OCI-LY3 (cell line): ENCODE measurements around the gene PRPF38A.

Source experiments
- EZH2phosphoT487 ChIP-seq: fragments of 200-600 bp; shearing (Covaris generic); IDR thresholded peaks from 2 replicates; pipeline ENCODE4 v1.6.1; 2018; ENCODE audit warnings: antibody characterized with exemption, mixed run types, low read depth
- TF ChIP-seq, protein P1 (sequence below): fragments of 200-600, 300-600 bp; sonication (generic); IDR thresholded peaks from 2 replicates; pipeline ENCODE4 v1.5.1; 2014; ENCODE audit warnings: antibody characterized with exemption, low read length, low read depth

DNA sequence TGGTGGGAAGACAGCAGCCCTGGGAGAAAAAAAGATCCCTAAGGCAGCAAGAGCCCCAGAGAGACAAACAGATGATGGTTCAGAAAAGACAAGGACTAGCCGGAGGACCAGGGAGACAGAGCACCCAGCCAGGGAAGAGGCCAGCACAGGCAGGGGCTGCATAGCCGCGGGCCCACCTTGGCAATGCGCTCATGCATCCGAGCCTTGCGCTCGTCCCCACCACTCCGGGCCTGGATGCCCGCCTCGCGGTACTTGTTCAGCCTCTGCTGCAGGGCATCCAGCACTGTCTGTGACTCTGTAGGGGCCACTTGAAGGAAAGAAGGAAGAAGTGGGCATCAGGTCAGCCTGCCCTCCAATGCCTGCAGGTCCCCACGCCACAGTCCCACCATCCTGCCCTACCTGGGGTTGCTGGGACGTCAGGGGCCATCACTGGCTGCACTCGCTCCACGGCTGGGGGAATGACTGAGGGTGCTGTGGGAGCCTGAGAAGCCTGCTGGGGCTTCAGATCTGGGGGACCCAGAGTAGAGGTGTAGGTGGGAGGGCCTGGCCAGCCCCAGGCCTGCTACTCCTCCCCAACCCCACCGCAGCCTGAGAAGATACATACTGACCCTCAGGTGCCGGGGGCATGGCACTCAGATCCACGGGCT, 45.4 kb upstream of the PRPF38A start:
- TF ChIP-seq, protein P1, sequence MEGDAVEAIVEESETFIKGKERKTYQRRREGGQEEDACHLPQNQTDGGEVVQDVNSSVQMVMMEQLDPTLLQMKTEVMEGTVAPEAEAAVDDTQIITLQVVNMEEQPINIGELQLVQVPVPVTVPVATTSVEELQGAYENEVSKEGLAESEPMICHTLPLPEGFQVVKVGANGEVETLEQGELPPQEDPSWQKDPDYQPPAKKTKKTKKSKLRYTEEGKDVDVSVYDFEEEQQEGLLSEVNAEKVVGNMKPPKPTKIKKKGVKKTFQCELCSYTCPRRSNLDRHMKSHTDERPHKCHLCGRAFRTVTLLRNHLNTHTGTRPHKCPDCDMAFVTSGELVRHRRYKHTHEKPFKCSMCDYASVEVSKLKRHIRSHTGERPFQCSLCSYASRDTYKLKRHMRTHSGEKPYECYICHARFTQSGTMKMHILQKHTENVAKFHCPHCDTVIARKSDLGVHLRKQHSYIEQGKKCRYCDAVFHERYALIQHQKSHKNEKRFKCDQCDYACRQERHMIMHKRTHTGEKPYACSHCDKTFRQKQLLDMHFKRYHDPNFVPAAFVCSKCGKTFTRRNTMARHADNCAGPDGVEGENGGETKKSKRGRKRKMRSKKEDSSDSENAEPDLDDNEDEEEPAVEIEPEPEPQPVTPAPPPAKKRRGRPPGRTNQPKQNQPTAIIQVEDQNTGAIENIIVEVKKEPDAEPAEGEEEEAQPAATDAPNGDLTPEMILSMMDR = no peak
- TF ChIP-seq EZH2phosphoT487 = no peak
